Fibroblast of villous mesenchyme (primary cell): ENCODE measurements around the gene EDAR. TPM values are rescaled to one million over a fixed set of nuclear protein-coding genes. Genes with fewer than 3 reads are reported as not detected.

ENCODE experiments used
- DNase-seq: peaks from one replicate; pipeline ENCODE4 v3.0.0-alpha.2; 2010; ENCODE audit warnings: low read depth
- H3K4me3 ChIP-seq: 2 replicates; pipeline ENCODE4 v1.5.1; 2011; ENCODE audit warnings: low read depth, mild to moderate bottlenecking, low read length
- total RNA-seq: library from RNA; depleted of rRNA; stranded (reverse); fragments of >200 nt; gene quantifications from 2 replicates; pipeline ENCODE4 v1.2.3, GENCODE V29; 2012
- TF ChIP-seq, protein P1 (sequence below): IDR thresholded peaks from 2 replicates; pipeline ENCODE4 v1.5.1; 2012; ENCODE audit warnings: low read depth, mild to moderate bottlenecking, low read length; ENCODE audit not compliant: insufficient read depth

EDAR gene
- total RNA-seq, 1 donor = not detected

DNA sequence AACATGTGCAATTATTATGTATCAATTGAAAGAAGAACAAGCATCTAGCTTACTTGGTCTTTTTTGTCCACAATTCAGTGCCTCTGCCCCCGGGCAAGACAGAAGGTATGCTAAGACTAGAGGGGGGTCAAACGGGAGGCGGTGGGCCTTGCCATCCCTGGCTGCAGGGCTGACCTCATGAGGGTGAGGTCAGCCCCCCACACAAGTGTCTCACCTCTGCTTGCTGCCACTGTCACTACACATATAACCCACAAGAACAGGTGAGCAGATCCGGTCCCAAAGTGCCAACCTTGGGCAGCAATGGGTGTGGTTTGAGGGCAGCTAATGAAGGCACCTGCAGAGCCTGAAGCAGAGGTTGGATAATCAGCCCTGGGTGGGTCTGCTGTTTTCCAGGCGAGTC, 71.5 kb downstream of the EDAR start:
- no peak overlapping the region for H3K4me3 ChIP-seq
- TF ChIP-seq, protein P1, sequence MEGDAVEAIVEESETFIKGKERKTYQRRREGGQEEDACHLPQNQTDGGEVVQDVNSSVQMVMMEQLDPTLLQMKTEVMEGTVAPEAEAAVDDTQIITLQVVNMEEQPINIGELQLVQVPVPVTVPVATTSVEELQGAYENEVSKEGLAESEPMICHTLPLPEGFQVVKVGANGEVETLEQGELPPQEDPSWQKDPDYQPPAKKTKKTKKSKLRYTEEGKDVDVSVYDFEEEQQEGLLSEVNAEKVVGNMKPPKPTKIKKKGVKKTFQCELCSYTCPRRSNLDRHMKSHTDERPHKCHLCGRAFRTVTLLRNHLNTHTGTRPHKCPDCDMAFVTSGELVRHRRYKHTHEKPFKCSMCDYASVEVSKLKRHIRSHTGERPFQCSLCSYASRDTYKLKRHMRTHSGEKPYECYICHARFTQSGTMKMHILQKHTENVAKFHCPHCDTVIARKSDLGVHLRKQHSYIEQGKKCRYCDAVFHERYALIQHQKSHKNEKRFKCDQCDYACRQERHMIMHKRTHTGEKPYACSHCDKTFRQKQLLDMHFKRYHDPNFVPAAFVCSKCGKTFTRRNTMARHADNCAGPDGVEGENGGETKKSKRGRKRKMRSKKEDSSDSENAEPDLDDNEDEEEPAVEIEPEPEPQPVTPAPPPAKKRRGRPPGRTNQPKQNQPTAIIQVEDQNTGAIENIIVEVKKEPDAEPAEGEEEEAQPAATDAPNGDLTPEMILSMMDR = no peak
- no peak for DNase-seq

DNA sequence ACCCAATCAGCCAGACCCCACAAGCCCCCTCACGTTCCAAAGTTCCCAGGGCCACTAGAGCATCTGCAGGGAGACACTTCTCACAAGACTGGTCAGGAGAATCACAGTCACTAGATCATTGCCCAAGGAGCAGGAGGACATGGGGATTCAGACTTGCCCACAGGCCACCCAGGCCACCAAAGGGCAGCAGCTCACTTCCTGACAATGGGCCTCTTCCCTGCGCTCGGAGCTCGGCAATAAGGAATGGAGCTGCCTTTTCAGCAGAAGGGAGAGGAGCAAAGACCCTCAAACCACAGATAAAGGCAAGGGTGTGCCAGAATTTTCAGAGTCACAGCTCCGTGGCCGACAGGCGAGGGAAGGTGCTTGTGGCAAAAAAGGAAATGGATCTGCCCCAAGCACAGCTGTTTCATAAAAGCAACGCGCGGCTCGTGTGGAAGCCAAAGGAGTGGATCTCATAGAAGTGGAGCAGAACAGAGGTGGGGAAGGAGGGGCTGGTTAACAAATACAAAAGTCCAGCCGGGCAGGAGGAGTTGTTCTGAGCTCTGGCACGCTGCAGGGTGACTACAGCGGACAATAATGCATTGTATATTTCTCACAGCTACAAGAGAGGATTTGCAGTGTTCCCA, 72.1 kb downstream of the EDAR start:
- H3K4me3 ChIP-seq = no peak overlapping the region
- DNase-seq = no peak
- TF ChIP-seq, protein P1 = no peak

DNA sequence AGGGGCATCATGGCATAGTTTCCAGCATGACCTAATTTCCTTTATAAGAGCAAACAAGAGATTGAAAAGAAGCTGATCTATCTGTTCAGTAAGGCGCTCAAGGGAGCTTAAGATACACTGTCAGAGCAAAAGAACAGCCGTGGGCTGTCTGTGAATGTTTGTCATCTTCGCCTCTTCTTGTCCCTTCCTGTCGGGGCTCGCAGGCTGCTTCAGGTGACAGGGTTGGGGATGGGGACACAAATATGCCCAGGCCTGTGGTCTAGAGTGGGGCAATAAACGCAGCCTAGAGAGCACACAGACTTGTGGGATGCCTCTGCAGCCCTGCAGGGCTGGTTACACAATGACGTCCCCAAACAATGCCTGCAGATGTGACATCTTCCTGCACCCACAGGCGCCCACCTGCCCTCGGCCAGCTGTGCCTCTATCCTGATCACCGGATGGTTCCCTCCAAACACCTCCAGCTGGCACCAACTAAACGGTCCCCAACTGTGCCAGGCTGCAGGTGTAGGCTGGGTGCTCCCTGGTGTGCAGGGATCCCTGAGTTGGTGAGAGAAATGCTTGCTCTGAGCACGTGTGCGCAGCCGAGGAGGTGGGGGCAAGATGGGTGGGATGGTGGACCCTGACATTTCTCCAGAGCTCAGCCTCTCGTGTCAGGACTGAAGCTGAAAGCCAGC, 72.8 kb downstream of the EDAR start:
- no peak for DNase-seq
- no peak overlapping the region for H3K4me3 ChIP-seq
- TF ChIP-seq, protein P1 = no peak

DNA sequence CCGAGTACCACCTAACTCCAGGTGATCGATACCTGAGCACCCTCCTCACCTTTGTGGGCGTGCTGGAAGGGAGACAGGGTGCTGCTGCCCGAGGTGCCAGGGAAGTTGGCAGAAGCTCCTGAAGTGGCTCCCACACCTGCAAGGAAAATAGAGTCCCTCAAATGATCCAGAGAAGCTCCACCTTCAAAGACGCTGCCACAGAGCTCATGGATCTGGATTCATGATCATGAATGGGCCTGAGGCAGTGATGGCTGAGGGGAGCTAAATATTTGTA, 76.5 kb downstream of the EDAR start:
- DNase-seq = no peak
- TF ChIP-seq, protein P1 = no peak
- no peak overlapping the region for H3K4me3 ChIP-seq

DNA sequence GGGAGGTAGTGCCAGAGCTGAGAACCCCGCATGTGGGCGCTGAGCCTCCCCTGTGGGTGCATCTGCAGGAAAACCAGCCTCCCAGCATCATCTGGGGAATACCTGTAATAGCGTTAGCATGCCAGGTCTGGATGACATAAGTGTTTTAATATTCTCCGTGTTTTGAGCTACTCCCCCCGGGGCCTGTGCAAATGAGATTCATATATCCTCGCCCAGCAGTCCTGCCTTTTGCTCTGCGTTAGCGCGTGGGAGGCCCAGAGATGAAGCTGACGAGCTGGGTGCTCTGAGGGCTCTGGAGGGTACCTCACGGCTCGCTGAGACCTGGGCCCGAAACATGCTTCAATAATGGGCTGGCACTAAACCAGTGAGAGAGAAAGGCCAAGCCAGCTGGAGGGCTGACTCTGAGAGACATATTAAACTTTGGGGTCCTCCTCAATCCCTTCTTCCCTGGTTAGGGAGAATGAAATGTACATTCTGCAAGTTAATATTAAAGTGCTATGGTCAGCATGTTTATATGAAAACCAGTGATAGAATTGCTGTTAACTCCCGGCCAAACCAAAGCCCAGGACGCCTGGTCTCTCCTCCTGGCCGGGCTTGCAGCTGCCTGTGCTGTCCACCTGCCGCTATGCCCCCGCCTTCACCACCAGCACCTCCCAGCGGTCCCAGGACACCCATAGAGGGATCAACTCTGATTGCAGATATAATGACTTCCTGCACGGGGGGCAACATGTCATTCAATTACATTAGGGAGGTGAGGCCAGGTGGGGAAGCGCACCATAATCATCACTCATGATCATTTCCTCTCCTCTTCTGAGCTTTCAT, 77.0 kb downstream of the EDAR start:
- H3K4me3 ChIP-seq = no peak overlapping the region
- TF ChIP-seq, protein P1 = no peak
- no peak for DNase-seq

DNA sequence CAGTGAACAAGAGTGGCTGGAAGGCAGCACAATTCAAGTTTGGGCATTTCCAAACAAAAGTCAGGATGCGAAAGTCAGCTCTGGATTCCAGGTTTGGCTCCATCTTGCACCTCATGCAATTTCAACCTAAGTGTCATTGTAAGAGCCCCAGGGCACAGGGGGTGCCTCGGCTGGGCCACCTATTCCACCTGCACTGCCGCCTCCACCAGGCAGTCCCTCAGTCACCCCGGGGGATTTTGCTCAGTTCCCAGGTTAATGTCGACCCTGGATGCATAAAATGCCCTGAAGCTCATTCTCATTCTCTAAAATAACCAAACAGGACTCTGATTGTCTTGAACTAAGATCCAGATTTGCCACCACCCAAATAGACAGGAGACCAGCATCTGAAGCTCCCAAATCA, 77.6 kb downstream of the EDAR start:
- TF ChIP-seq, protein P1 = no peak
- no peak overlapping the region for H3K4me3 ChIP-seq
- no peak for DNase-seq
